Effector memory CD8-positive, alpha-beta T cell (primary cell): ENCODE measurements around the gene MGLL.
A peak's percentile ranks its signal among the peaks of the same experiment; 100 is the strongest.

Experiments used
- ATAC-seq: fragments of 150-1000 bp; cut with Tn5 transposase; replicated peaks from 2 replicates; pipeline ENCODE4 v1.10.0; 2021; ENCODE audit warnings: mild to moderate bottlenecking, moderate library complexity
- DNase-seq, 3 experiments: peaks; one replicate each; pipeline ENCODE4 v3.0.0; 2021
- H3K27ac Mint-ChIP-seq, 2 donors: one replicate each; pipeline ENCODE4 v1.8.0; 2022; ENCODE audit warnings: mild to moderate bottlenecking in 2 of 2, mixed read lengths in 2 of 2, moderate library complexity in 2 of 2
- H3K27me3 Mint-ChIP-seq, 2 donors: one replicate each; pipeline ENCODE4 v1.8.0; 2022; ENCODE audit warnings: mixed read lengths in 2 of 2
- H3K36me3 Mint-ChIP-seq: one replicate; pipeline ENCODE4 v1.8.0; 2022; ENCODE audit warnings: mild to moderate bottlenecking, moderate library complexity, mixed read lengths; ENCODE audit not compliant: insufficient read depth
- H3K4me1 Mint-ChIP-seq, 2 donors: one replicate each; pipeline ENCODE4 v1.8.0; 2022; ENCODE audit warnings: low read depth in 2 of 2, mixed read lengths in 2 of 2
- H3K4me3 Mint-ChIP-seq, 2 donors: one replicate each; pipeline ENCODE4 v1.8.0; 2022; ENCODE audit warnings: mild to moderate bottlenecking in 2 of 2, mixed read lengths in 2 of 2, moderate library complexity in 2 of 2
- H3K9me3 Mint-ChIP-seq, 2 donors: one replicate each; pipeline ENCODE4 v1.8.0; 2022; ENCODE audit warnings: mixed read lengths in 2 of 2

Gene MGLL

GRCh38 chr3:127788451-127788909, 33.8 kb downstream of the MGLL start:
- ATAC-seq (no peak), DNase-seq (no peak)
- Mint-ChIP-seq H3K4me1 (no peaks in the 10 kb centered on the region), H3K27ac (no peak overlapping the region), H3K27me3 (peaks cover 11 to 46% of the 10 kb centered on the region in 2 donors), H3K9me3 (no peaks in the 10 kb centered on the region), H3K4me3 (no peak overlapping the region), H3K36me3 (peaks cover 2% of the 10 kb centered on the region)

GRCh38 chr3:127787571-127788365, 34.5 kb downstream of the MGLL start:
- Mint-ChIP-seq H3K27ac (no peak overlapping the region), H3K4me1 (no peaks in the 10 kb centered on the region), H3K4me3 (no peak overlapping the region), H3K27me3 (peaks cover 11 to 46% of the 10 kb centered on the region in 2 donors), H3K9me3 (no peaks in the 10 kb centered on the region), H3K36me3 (peaks cover 2% of the 10 kb centered on the region)
- DNase-seq (no peak), ATAC-seq (no peak)

GRCh38 chr3:127787071-127787490, 35.2 kb downstream of the MGLL start:
- H3K27me3 Mint-ChIP-seq = peaks cover 11 to 42% of the 10 kb centered on the region in 2 donors
- no peaks in the 10 kb centered on the region for H3K9me3 Mint-ChIP-seq
- peaks cover 2% of the 10 kb centered on the region for H3K36me3 Mint-ChIP-seq
- no peak overlapping the region for H3K4me3 Mint-ChIP-seq
- H3K4me1 Mint-ChIP-seq = no peaks in the 10 kb centered on the region
- ATAC-seq (no peak), DNase-seq (no peak)
- H3K27ac Mint-ChIP-seq = no peak overlapping the region

GRCh38 chr3:127786353-127787070, 35.8 kb downstream of the MGLL start:
- ATAC-seq = no peak
- no peaks in the 10 kb centered on the region for H3K9me3 Mint-ChIP-seq
- H3K27me3 Mint-ChIP-seq = peaks cover 11 to 36% of the 10 kb centered on the region in 2 donors
- H3K27ac Mint-ChIP-seq = no peak overlapping the region
- H3K36me3 Mint-ChIP-seq = peaks cover 2% of the 10 kb centered on the region
- H3K4me3 Mint-ChIP-seq = no peak overlapping the region
- H3K4me1 Mint-ChIP-seq = no peaks in the 10 kb centered on the region
- DNase-seq = no peak

- H3K27ac Mint-ChIP-seq = peak overlapping the region in 1 of 2 donors; percentile 54
These were observed 36.5 kb downstream of the MGLL start for GRCh38 chr3:127785711-127786265.

GRCh38 chr3:127784865-127785710, 37.2 kb downstream of the MGLL start:
- Mint-ChIP-seq H3K9me3 (no peaks in the 10 kb centered on the region), H3K36me3 (peaks cover 2% of the 10 kb centered on the region), H3K27ac (peak overlapping the region in 1 of 2 donors; percentile 54), H3K27me3 (peaks cover 9 to 23% of the 10 kb centered on the region in 2 donors), H3K4me1 (no peaks in the 10 kb centered on the region), H3K4me3 (no peak overlapping the region)
- DNase-seq (no peak), ATAC-seq (no peak)

More at GRCh38 chr3:127785711-127786265, 36.5 kb downstream of the MGLL start:
- Mint-ChIP-seq H3K4me3 (no peak overlapping the region), H3K4me1 (no peaks in the 10 kb centered on the region), H3K27me3 (peaks cover 11 to 30% of the 10 kb centered on the region in 2 donors), H3K36me3 (peaks cover 2% of the 10 kb centered on the region), H3K9me3 (no peaks in the 10 kb centered on the region)
- no peak for ATAC-seq
- DNase-seq = no peak

- H3K27me3 Mint-ChIP-seq = peaks cover 7 to 23% of the 10 kb centered on the region in 2 donors
- H3K27ac Mint-ChIP-seq = no peak overlapping the region
- no peak overlapping the region for H3K4me3 Mint-ChIP-seq
- ATAC-seq (no peak), DNase-seq (no peak)
- no peaks in the 10 kb centered on the region for H3K4me1 Mint-ChIP-seq
- no peaks in the 10 kb centered on the region for H3K36me3 Mint-ChIP-seq
- no peaks in the 10 kb centered on the region for H3K9me3 Mint-ChIP-seq
These were observed 38.0 kb downstream of the MGLL start for GRCh38 chr3:127784283-127784682.

- Mint-ChIP-seq H3K27ac (no peak overlapping the region), H3K9me3 (no peaks in the 10 kb centered on the region), H3K36me3 (no peaks in the 10 kb centered on the region), H3K4me3 (no peak overlapping the region), H3K4me1 (no peaks in the 10 kb centered on the region), H3K27me3 (peaks cover 7 to 20% of the 10 kb centered on the region in 2 donors)
- ATAC-seq = no peak
- no peak for DNase-seq
These were observed 38.6 kb downstream of the MGLL start for GRCh38 chr3:127783642-127784160.

- no peaks in the 10 kb centered on the region for H3K36me3 Mint-ChIP-seq
- no peak overlapping the region for H3K4me3 Mint-ChIP-seq
- DNase-seq (no peak), ATAC-seq (no peak)
- H3K27ac Mint-ChIP-seq = no peak overlapping the region
- no peaks in the 10 kb centered on the region for H3K4me1 Mint-ChIP-seq
- H3K9me3 Mint-ChIP-seq = no peaks in the 10 kb centered on the region
- peaks cover 7 to 15% of the 10 kb centered on the region in 2 donors for H3K27me3 Mint-ChIP-seq
These were observed 39.1 kb downstream of the MGLL start for GRCh38 chr3:127783166-127783565.

GRCh38 chr3:127781411-127782001, 40.8 kb downstream of the MGLL start:
- Mint-ChIP-seq H3K4me1 (peaks cover 0 to 2% of the 10 kb centered on the region in 2 donors), H3K36me3 (no peaks in the 10 kb centered on the region), H3K9me3 (no peaks in the 10 kb centered on the region), H3K27ac (no peak overlapping the region), H3K4me3 (no peak overlapping the region), H3K27me3 (peaks cover 7 to 21% of the 10 kb centered on the region in 2 donors)
- DNase-seq (no peak), ATAC-seq (no peak)

- H3K36me3 Mint-ChIP-seq = no peaks in the 10 kb centered on the region
- ATAC-seq (no peak), DNase-seq (no peak)
- H3K27me3 Mint-ChIP-seq = peaks cover 13 to 25% of the 10 kb centered on the region in 2 donors
- peaks cover 5 to 6% of the 10 kb centered on the region in 2 donors for H3K4me1 Mint-ChIP-seq
- no peaks in the 10 kb centered on the region for H3K9me3 Mint-ChIP-seq
- no peak overlapping the region for H3K4me3 Mint-ChIP-seq
- no peak overlapping the region for H3K27ac Mint-ChIP-seq
These were observed 41.5 kb downstream of the MGLL start for GRCh38 chr3:127780536-127781400.

GRCh38 chr3:127779747-127780146, 42.6 kb downstream of the MGLL start:
- peaks cover 6 to 14% of the 10 kb centered on the region in 2 donors for H3K27me3 Mint-ChIP-seq
- no peak for DNase-seq
- ATAC-seq = no peak

More at GRCh38 chr3:127779747-127780146, 42.6 kb downstream of the MGLL start:
- Mint-ChIP-seq H3K9me3 (no peaks in the 10 kb centered on the region), H3K4me3 (no peak overlapping the region), H3K4me1 (peaks cover 5 to 7% of the 10 kb centered on the region in 2 donors), H3K27ac (no peak overlapping the region), H3K36me3 (no peaks in the 10 kb centered on the region)
